ENCODE measurements around the gene GNA12. TPM values are rescaled to one million over a fixed set of nuclear protein-coding genes. Genes with fewer than 3 reads are reported as not detected.

The GNA12 gene
- total and polyA plus RNA-seq, 9 of the 15 experiments (the other 6 are each of a cell fraction or from before 2014, with no cell fraction given) = 0.65 to 32.7 (median 9.6) TPM

- H3K36me3 ChIP-seq (ENCODE audit: control insufficient read depth, insufficient read depth, low read length) = no peaks in the 10 kb centered on the region
- WGBS (ENCODE audit: insufficient coverage, low coverage, missing lambda C conversion rate) = 4% methylated on average over 15 of the region's 18 CpGs
- POLR2A ChIA-PET = interaction anchor here (0.6 kb wide), 1 partner anchor 24 kb away, joined by 3 read pairs; no protein-coding TSS in a partner anchor
- peak; percentile 96 for ATAC-seq
- peak overlapping the region; percentile 51 for H3K4me2 ChIP-seq (ENCODE audit: insufficient read depth, low read length)
- H3K4me1 ChIP-seq (replicated peaks in 1 of 2; ENCODE audit: control insufficient read depth in 2 of 2, insufficient read depth in 2 of 2, low read length in 2 of 2) = peaks cover 0 to 15% of the 10 kb centered on the region in 2 experiments; a peak in 3 of 5 replicates
- peak overlapping the region in 1 of 2 experiments; percentile 33; a peak in 2 of 4 replicates for H3K9ac ChIP-seq (ENCODE audit: insufficient read depth in 1 of 2, low read depth in 2 of 2, low read length in 2 of 2)
- CTCF ChIA-PET (ENCODE audit: low intra/inter-chr PET ratio) = no interaction called here
- no peaks in the 10 kb centered on the region for H3K9me3 ChIP-seq (replicated peaks; ENCODE audit: control insufficient read depth, insufficient read depth, low read depth, low read length)
- peak; percentile 91 for FAIRE-seq
- DNase-seq (ENCODE audit: extremely low read depth in 1 of 4, low spot score in 3 of 4) = peak; percentile 41 to 78 (median 59)
- no peak overlapping the region for H3K4me3 ChIP-seq
- no TSS peak for BruUV-seq (replicated peaks)
- no peaks in the 10 kb centered on the region for H3K79me2 ChIP-seq (ENCODE audit: control insufficient read depth, insufficient read depth, low read length)
- intact Hi-C loops (cut with micrococcal nuclease) = loop anchor here (10.0 kb wide), 1 partner anchor 201 kb away; no protein-coding TSS in a partner anchor
- H3K27me3 ChIP-seq (ENCODE audit: control insufficient read depth in 2 of 2, insufficient read depth in 2 of 2, low read length in 2 of 2) = peaks cover 0 to 5% of the 10 kb centered on the region in 2 experiments; a peak in 1 of 5 replicates
- no peaks in the 10 kb centered on the region for H4K20me1 ChIP-seq (replicated peaks; ENCODE audit: control insufficient read depth, insufficient read depth, low read length)
- in situ Hi-C loops (cut with MboI) = loop anchor here (25.0 kb wide), 1 partner anchor 1024 kb away; no protein-coding TSS in a partner anchor
- H3K9me1 ChIP-seq (ENCODE audit: control insufficient read depth, insufficient read depth, low read length) = no peaks in the 10 kb centered on the region
- H3K27ac ChIP-seq (ENCODE audit: extremely low read depth, low read depth, low read length) = no peak overlapping the region
- peak overlapping the region; percentile 75 for H2AFZ ChIP-seq (ENCODE audit: low read depth, low read length)
- TF ChIP-seq SAFB2 (IDR thresholded peaks at IDR 0.05; ENCODE audit: borderline replicate concordance, low read depth, low read length, severe bottlenecking) (no peak), ZNF561 (CRISPR knock-in tag; conservative IDR thresholded peaks at IDR 0.05) (no peak), SNAPC5 (CRISPR knock-in tag; IDR thresholded peaks at IDR 0.05) (no peak), ZBTB11 (CRISPR knock-in tag; IDR thresholded peaks at IDR 0.05) (peak in 1 of 3 experiments; percentile 96; a peak in 2 of 6 replicates), ZNF584 (CRISPR knock-in tag; IDR thresholded peaks at IDR 0.05; ENCODE audit: low read depth) (0 out of 2 replicates have a peak, but pooled peaks have one; percentile 53), ETS2 (tag; IDR thresholded peaks at IDR 0.05; ENCODE audit: borderline replicate concordance, poor library complexity, severe bottlenecking) (no peak), TEAD4 (IDR thresholded peaks at IDR 0.05; ENCODE audit: low read length) (peak; percentile 18; the same call in 1 of the 2 replicates), TEAD4 (CRISPR knock-in tag; IDR thresholded peaks at IDR 0.05; ENCODE audit: borderline replicate concordance) (no peak), CBX2 (IDR thresholded peaks at IDR 0.05; ENCODE audit: insufficient read depth, low read length, poor library complexity, severe bottlenecking) (no peak), ZFX (CRISPR knock-in tag; IDR thresholded peaks at IDR 0.05) (peak; percentile 51; the same call in 1 of the 2 replicates), ZNF511 (CRISPR knock-in tag; IDR thresholded peaks at IDR 0.05) (no peak), DLX4 (CRISPR knock-in tag; IDR thresholded peaks at IDR 0.05) (no peak), HOMEZ (CRISPR knock-in tag; IDR thresholded peaks at IDR 0.05) (no peak)
These were observed 19.5 kb upstream of the GNA12 start for GRCh38 chr7:2863461-2864066.

Data from K562 (cell line).